Inferior parietal cortex (tissue), 1 donor: ENCODE data around the gene HLA-DOA.

ENCODE experiments used
- DNase-seq: peaks from one replicate; pipeline ENCODE4 v3.0.0-alpha.2; 2016; ENCODE audit errors: extremely low spot score

HLA-DOA gene

DNA sequence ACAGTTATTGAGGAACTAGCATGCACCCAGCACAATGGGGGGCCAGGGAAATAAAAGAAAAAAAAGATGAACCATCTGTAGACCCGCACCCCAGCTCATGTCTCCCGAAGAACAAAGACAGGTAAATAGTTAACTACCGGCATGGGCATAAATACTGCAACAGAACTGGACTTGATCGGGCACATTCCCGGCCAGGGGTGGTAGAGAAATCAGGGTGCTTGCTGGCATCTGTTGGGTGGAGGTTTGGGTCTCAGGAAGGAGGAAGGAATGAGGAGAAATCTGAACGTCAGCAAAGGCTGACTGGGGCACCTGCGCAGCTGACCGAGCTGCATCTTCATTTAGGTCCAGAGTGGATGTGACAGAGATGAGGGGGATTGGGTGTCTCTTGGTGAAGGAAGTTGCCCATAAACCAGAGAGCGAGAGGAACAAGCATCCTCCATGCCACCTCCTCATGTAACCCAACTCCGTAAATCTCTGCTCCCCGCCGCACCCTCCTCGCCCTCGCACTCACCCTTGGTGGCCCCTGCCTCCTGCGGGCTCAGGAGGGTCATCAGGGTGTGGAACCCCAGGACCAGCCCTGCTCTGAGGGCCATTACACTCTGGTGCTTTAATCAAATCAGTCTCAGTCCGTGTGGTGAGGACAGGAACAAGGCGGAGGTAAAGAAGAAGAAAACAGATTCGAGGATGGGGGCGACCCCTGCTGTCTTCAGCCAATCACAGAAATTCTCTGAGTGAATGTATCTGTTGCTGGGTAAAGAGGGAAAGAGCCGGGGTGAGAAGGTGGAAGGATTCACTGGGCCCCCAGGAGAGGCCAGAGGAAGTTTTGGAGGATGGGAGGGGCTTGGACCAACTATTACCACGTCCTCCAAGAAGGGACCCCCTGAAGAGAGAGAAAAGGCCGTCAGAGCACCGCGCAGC lies at the start of gene HLA-DOA:
Gene HLA-DOA, minus strand, starts transcription at position 648 of the 918 bp plus-strand sequence.
- DNase-seq: no peak

DNA sequence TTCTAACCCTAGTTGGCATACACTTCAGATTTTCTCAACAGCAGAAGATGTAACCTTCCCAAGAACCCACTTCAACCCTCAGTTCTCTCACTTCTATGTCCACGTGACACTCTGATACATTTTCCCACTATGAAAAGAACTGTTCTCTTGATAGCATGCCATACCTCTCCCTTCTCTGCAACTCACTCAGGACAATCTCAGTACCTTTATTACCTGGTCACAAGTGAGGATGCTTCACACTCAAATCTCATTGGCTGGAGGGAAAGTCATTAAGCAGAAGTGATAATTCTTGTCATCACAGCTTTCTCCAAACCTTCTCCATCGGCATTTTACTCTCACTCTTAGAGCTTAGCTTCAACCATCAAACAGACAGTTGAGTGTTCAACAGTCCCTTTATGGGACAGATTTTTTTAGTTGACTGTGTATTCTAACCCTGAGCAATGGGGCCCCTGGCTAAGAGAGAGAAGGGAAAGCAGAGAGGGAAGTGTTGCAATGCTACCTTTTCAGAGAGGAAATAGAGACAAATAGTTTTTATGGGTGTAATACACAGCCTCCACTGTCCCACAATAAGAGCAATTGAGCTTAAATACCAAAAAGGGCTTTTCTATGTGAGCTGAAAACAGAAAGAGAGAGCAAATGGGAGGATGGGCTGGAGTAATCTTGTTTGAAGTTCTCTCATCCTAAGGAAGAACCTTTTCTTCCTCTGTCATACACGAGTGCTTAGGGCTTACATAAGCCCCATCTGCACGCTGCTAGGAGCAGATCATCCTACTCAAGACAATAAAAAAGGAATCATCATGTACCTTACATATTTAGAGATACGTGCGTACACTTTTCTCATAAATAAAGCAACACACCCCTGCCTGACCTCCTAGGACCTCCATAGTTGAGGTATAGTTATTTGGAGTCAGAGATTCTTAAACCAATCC lies 48.1 kb upstream of the HLA-DOA start:
- DNase-seq: peak; percentile 43

DNA sequence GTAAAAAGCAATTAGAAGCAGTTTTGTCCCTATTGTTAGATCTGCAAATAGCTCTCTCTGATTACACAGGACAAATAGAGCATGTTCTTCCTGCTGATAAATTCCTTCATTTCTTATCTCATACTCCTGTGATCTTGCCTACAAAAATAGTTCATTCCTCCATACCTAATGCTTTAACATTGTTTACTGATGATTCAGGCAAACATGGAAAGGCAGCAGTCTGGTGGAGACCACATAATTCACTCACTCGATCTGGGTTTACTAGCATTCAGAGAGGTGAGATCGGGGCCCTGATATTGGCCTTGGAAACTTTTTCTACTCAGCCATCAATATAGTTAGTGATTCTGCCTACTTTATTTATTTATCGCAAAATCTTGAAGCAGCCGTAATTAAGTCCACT lies 43.8 kb upstream of the HLA-DOA start:
- DNase-seq: no peak

DNA sequence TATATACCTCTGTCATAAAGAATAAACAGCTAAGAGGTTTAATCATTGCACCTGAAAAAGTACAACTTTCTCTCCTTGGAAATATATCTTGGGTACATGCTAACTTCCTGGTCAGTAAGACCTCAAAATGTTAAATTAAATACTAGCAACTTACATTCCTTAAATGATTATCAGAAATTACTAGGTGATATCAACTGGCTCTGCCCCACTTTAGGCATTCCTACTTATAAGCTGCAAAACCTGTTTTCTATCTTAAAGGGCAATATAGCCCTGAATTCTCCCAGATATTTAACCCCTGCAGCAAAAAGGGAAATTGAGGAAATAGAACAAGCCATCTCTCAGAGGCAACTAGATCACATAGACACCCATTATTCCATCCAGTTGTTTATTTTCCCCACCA lies 43.2 kb upstream of the HLA-DOA start:
- DNase-seq: no peak

DNA sequence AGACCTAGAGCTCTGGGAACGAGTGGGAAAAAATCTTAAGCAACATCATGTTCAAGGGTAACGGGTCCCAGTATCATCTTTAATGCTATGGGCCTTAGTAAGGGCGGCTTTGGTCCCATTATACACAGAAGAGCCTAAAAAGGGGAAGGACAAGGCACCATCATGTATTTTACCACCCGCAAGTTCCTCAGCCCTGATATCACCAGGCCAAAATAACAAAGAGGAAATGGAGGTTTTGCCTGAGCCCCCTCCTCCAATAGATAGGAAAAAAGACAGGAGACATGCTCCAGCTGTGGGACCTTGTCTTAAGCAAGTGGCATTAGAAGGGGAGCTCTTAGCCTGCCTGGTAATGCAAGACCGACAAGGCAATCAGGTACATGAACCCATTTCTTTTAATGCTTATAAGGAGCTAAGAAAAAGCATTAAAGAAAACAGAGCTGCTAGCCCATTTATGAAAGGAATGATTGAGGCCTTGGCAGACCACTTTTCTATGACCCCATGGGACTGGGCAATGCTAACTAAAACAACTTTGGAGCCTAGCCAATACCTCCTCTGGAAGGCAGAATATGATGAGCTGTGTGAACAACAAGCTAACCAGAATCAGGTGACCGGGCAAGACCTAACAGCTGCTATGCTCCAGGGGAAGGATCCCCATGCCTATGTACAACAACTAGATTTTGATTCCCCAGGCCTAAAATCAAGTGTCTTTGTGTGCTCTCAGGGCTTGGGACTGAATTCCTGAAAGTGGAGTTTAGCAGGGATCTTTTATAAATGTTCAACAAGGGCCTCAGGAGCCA lies 40.8 kb upstream of the HLA-DOA start:
- no peak for DNase-seq

DNA sequence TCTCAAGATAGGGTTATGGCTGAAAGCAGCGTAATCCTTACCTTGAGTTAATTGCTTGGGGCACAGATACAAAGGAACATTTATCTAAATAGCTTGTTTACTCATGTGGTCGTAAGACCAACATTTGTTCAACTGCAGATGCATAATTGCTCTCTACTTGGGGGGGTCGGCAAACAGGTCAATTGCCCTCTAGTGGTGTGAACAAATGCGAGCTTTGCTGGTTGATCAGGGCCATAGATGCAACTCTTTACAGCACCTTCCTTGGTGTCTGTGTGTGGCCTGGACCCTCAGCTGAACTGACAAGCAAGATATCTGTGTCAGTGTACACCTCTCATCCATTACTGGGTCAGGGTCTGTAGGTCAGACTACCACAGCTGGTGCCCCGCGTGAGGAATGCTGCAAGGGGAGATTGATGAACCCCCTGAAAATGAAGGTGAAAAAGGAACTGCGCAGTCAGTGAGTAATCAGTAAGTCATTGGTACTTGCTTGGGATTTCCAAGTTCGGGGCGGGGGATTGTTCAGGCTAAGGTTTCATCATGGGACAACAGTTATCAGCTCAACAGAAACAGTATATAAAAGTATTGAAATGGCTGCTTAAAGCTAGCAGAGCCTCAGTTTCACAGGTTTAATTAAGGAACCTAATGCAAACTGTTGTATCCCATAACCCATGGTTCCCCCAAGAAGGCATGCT lies 40.1 kb upstream of the HLA-DOA start:
- DNase-seq: no peak

DNA sequence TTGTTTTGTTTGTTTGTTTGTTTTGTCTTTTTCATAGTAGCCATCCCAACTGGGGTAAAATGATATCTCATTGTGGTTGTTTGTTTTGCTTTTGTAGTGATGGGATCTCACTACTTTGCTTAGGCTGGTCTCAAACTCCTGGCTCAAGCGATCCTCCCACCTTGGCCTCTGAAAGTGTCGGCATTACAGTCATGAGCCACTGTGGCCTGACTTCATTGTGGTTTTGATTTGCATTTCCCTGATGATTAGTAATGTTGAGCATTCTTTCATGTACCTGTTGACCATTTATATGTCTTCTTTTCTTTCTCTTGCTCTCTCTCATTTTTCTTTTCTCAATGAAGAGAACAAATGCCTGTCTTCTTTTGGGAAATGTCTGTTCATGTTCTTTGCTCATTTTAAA lies 30.8 kb upstream of the HLA-DOA start:
- no peak for DNase-seq

DNA sequence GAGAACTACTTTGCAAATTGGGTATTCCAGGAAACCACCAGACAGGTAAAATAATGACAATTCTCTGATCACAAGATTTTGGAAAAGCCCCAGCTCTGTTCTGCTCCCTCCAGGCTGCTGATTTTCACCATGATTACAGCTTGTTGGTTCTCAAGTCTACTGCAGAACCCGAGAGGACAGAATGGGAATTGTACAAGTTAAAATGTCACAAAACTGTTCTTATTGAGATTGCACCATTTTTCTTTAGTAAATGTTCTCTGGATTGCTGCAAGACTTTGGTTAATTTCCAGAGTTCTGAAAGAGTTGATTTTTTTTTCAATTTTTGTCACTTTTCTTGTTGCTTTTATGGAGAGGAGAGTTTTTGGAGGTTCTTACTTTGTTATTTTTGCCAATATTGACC lies 27.1 kb upstream of the HLA-DOA start:
- DNase-seq: no peak

DNA sequence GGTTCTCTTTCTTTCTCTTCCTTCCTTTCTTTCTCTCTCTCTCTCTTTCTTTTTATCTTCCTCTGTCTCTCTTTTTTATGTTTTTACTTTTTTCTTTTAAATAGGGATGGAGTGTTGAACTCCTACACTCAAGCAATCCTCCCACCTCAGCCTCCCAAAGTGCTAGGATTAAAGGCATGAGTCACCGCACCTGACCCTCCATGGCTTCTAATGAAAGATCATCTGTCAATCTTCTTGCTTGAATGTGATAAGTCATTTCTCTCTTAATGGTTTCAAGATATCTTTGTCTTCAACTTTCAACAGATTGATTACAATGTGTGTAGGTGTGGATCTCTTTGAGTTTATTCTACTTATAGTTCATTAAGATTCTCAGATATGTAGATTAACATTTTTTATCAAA lies 25.2 kb upstream of the HLA-DOA start:
- no peak for DNase-seq

DNA sequence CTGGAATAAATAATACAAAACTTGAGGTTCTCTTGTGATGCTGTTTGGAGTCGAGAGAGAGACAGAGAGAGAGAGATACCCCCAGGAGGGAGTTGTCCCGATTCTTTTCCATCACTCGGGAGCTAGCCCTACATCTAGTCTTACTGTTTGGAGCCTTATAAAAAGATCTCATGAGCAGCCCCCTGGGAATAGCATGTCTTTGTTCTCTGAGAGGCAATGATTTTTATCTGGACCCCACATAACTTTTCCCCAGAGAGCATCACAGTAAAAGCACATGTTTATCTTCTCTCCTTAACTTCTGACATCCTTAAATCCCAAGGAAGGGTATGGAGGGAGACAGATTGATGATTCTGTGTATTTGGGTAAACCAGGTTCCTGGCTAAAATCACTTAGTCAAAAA lies 20.9 kb upstream of the HLA-DOA start:
- DNase-seq: no peak

DNA sequence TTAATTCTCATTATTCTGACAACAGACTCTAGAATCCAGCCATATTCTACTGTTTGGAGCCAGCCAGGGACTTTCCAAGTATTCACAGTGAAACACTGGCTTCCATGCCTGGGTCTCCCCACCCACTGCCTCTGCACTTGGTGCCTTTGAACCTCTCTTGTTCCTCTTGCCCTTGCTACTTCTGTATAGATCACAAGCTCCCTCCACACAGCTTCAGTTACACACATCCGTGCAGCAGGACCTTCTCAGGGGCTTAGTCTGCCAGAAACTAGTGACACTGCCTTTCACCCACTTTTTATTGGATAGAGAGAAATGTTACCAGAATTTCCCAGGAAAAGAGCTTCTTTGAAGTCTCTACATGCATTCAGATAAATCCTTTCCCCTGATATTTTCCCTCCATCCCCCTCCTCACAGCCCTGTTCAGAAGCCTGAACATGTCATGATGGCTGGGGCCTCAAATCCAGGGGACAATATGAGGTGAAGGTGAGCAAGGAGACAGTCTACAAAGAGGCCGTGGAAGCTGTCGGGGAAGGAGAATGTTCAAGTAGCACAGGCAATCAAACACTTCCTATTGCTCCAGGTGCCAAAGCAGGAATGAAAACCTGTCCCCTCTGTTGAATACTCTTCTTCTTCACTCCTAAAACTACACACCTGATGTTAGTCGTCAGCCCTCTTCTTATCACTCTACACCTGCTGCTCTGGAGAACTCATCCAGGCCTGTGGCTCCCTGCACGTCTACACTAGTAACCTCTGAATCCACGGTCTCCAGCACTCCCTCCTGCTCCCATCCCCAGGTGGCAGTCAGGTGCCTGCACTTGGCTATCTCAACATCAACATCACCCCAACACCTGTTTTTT lies 20.2 kb upstream of the HLA-DOA start:
- DNase-seq: peak; percentile 34

DNA sequence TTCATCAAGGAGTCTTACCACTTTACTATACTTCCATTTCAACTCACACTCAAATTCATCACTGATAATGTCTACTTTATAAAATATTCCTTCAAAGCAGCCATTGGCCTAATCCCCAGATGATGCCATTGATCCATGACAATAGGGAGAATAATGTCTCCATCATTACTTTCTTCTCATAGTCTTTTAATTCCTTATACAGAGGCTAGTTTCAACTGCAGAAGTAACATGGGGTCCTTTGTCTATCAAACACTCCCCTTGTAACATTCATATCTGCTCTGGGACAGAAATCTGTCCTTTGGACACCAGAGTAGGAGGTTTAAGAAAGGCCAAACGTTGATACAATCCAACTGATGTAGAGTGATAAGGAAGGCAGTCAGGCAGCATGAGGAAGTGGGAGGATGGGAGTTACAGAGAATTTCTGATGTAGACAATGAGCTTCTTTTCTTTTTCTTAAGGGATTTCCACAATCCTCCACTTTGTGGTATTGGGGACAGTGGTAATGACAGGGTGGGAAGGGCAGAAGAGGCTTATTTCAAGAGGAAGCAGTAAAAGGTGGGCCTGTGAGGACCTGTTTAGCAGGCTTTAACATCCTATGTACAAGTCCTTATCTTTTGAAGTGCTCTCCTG lies 18.9 kb upstream of the HLA-DOA start:
- DNase-seq: no peak

DNA sequence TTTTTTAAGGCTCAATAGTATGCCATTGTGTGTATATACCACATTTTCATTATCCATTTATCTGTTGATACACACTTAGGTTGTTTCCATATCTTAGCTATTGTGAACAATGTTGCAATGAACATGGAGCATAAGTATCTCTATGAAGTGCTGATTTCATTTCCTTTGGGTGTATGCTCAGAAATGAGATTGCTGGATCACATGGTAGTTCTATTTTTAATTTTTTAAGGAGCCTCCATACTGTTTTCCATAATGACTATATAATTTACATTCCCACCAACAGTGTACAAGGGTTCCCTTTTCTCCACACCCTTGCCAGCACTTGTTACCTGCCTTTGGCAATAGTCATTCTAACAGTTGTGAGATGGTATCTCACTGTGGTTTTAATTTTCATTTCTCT lies 15.1 kb upstream of the HLA-DOA start:
- no peak for DNase-seq

DNA sequence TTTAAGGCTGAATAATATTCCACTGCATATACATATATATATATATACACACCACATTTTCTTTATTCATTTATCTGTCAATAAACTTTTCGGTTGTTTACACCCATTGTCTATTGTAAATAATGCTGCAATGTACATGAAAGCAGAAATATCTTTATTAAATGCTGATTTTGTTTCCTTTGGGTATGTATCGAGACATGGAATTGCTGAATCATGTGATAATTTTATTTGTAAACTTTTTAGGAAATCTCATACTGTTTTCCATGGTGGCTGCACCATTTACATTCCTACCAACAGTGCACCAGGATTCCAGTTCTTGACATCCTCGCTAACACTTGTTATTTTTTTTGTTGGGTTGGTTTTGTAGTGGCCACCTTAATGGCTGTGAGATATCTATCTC lies 14.1 kb upstream of the HLA-DOA start:
- no peak for DNase-seq

DNA sequence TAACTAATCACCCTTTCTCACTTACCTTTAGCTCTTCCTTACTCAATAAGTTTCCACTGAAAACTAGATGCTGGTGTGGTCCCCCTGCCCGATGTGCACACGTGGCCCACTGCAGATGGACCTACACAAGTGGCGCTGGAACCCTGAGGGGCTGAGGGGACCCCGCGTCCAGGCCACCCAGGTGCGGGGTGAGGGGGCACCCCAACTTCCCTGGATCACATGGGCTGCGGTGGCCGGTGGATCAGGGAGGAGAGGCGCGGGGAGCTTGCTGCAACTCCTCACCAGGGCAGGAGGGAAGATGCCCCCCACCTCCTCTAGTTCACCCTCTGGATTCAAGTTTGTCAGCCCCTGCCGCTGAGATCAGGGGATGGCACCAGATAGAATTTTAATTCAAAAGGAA lies 12.5 kb upstream of the HLA-DOA start:
- DNase-seq: no peak

DNA sequence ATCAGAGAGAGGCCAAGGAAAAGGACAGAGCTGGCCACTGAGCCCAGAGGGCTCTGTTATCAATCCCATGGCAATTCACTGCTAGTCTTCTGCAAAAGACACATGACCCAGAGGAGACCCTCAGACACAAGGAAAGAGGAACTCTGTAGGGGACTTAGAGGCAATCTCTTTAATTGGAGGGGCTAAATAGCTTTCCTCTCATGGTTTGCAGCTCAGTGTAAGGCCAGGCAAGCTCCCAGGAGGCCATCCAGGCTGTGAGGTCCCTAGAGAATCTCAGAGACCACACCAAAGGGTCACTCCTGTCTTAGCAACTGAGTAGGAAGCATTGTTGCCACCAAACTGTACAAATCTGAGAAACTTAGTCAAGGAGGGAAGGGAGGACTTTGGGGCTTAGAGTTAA lies 10.0 kb upstream of the HLA-DOA start:
- no peak for DNase-seq

DNA sequence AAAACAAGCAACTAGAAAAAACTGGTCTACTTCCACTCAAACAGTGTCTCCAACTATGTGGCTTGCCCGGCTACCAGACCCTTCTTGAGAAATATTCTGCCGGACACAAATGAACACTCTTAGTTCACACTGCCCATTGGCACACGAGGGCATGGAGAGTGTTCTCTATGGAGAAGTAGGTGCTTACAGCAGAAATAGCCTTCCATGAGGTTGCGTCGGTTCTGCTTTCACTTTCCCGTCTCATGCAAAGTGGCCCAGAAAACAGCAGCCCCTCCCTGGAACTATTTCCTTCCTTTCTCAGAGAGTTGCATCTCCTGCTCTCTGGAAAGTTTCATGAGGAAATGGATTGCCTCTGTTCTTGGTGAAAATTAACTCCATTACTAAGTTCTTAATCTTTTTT lies 9.5 kb upstream of the HLA-DOA start:
- no peak for DNase-seq

DNA sequence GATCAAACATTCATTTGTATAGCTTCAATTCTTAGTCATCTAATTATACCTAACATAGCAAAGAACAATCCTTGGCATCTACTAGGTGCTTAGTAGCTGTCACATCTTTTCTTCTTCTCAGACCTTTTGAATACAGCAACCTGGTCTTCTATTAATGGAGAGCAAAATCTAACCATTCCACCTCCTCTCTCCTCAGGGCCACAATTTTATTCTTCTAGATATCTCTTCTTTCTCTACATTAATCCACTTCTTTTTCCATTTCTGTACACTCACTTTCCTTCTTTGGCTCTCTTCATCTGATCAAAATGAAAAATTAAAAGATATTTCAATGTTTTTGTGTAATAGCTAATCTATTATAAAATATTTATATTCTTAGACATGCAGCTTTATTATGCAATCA lies 9.0 kb upstream of the HLA-DOA start:
- DNase-seq: no peak

DNA sequence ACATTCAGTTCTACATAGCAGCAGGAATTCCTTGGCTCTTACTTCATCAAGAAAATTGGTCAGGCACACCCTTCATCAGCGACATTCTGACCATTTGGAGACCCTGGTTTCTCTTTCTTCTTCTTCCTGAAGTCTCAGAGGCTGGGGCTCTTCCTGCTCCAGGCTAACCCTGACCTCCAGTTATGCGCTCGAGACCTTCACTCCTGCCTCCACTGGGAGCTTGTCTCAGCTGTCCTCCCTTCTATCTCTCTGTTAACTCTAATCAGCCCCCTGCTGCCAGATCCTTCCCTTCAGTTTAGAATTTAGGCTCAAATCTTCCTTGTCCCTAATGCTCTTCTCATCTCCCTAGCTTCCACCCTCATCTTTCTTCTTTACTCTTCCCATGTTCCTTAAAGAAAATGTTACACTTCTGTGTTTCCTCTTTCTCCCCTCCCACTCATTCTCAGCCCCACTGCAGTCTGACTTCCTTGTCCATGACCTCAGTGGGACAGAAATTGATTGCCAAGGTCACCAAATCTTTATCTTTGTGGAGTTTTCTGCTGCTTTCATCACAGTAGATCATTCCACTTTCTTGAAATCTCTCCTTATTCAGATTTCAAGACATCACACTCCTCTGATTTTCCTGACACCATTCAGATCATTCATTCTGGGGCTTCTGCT lies 8.4 kb upstream of the HLA-DOA start:
- DNase-seq: no peak
